Effector memory CD4-positive, alpha-beta T cell (primary cell): ENCODE results near the gene RLF.

ENCODE experiments used
- DNase-seq, 3 donors: peaks; one replicate each; pipeline ENCODE4 v3.0.0-alpha.2; 2020
- H3K27ac ChIP-seq: 2 replicates; pipeline ENCODE4 v1.7.0; 2013; ENCODE audit warnings: mild to moderate bottlenecking, low read length, moderate library complexity; ENCODE audit not compliant: insufficient read depth, poor library complexity, severe bottlenecking
- H3K27me3 ChIP-seq: replicated peaks from 2 replicates; pipeline ENCODE4 v1.7.0; 2013; ENCODE audit warnings: mild to moderate bottlenecking, low read length; ENCODE audit not compliant: insufficient read depth, control insufficient read depth, poor library complexity, severe bottlenecking
- H3K36me3 ChIP-seq: 2 replicates; pipeline ENCODE4 v1.7.0; 2013; ENCODE audit warnings: mild to moderate bottlenecking, low read length, moderate library complexity; ENCODE audit not compliant: control insufficient read depth, insufficient read depth
- H3K4me1 ChIP-seq: 2 replicates; pipeline ENCODE4 v1.7.0; 2013; ENCODE audit warnings: low read length, mild to moderate bottlenecking; ENCODE audit not compliant: control insufficient read depth, insufficient read depth, poor library complexity, severe bottlenecking
- H3K4me3 ChIP-seq: 2 replicates; pipeline ENCODE4 v1.7.0; 2013; ENCODE audit warnings: low read length, low read depth, mild to moderate bottlenecking; ENCODE audit not compliant: insufficient read depth, poor library complexity, severe bottlenecking
- H3K9me3 ChIP-seq: 2 replicates; pipeline ENCODE4 v1.7.0; 2013; ENCODE audit warnings: mild to moderate bottlenecking, low read length, moderate library complexity; ENCODE audit not compliant: control insufficient read depth

RLF gene

GRCh38 chr1:40140211-40140973, 20.8 kb upstream of the RLF start:
- Histone ChIP-seq H3K27me3 (peaks cover under 1% of the 10 kb centered on the region), H3K36me3 (no peaks in the 10 kb centered on the region), H3K27ac (no peak overlapping the region), H3K4me1 (no peaks in the 10 kb centered on the region), H3K9me3 (no peaks in the 10 kb centered on the region), H3K4me3 (no peak overlapping the region)
- no peak for DNase-seq

GRCh38 chr1:40141878-40142535, 19.2 kb upstream of the RLF start:
- no peak for DNase-seq
- Histone ChIP-seq H3K4me1 (no peaks in the 10 kb centered on the region), H3K27ac (no peak overlapping the region), H3K27me3 (peaks cover 3% of the 10 kb centered on the region), H3K9me3 (no peaks in the 10 kb centered on the region), H3K4me3 (no peak overlapping the region), H3K36me3 (no peaks in the 10 kb centered on the region)

- H3K4me1 ChIP-seq, result no peaks in the 10 kb centered on the region
- H3K36me3 ChIP-seq, result no peaks in the 10 kb centered on the region
- H3K27ac ChIP-seq, result no peak overlapping the region
- DNase-seq, result peak; percentile 13 to 51 (median 16)
- H3K4me3 ChIP-seq, result no peak overlapping the region
- H3K9me3 ChIP-seq, result no peaks in the 10 kb centered on the region
- peaks cover 3% of the 10 kb centered on the region for H3K27me3 ChIP-seq
Observed at GRCh38 chr1:40143891-40144575, 17.2 kb upstream of the RLF start.

- H3K36me3 ChIP-seq, result no peaks in the 10 kb centered on the region
- H3K4me3 ChIP-seq, result no peak overlapping the region
- H3K4me1 ChIP-seq, result no peaks in the 10 kb centered on the region
- no peaks in the 10 kb centered on the region for H3K27me3 ChIP-seq
- H3K9me3 ChIP-seq, result no peaks in the 10 kb centered on the region
- no peak overlapping the region for H3K27ac ChIP-seq
- DNase-seq, result no peak
Observed at GRCh38 chr1:40151457-40152079, 9.6 kb upstream of the RLF start.

GRCh38 chr1:40153073-40153770, 8.0 kb upstream of the RLF start:
- no peaks in the 10 kb centered on the region for H3K36me3 ChIP-seq
- no peaks in the 10 kb centered on the region for H3K9me3 ChIP-seq
- no peak for DNase-seq
- no peak overlapping the region for H3K4me3 ChIP-seq
- no peak overlapping the region for H3K27ac ChIP-seq
- H3K4me1 ChIP-seq, result no peaks in the 10 kb centered on the region
- no peaks in the 10 kb centered on the region for H3K27me3 ChIP-seq

GRCh38 chr1:40155135-40155534, 6.1 kb upstream of the RLF start:
- no peak for DNase-seq
- no peaks in the 10 kb centered on the region for H3K36me3 ChIP-seq
- H3K4me3 ChIP-seq, result no peak overlapping the region
- no peak overlapping the region for H3K27ac ChIP-seq
- H3K27me3 ChIP-seq, result no peaks in the 10 kb centered on the region
- H3K4me1 ChIP-seq, result no peaks in the 10 kb centered on the region
- no peaks in the 10 kb centered on the region for H3K9me3 ChIP-seq

GRCh38 chr1:40155910-40156309, 5.3 kb upstream of the RLF start:
- Histone ChIP-seq H3K4me1 (no peaks in the 10 kb centered on the region), H3K27me3 (no peaks in the 10 kb centered on the region), H3K9me3 (no peaks in the 10 kb centered on the region), H3K27ac (no peak overlapping the region), H3K4me3 (no peak overlapping the region), H3K36me3 (no peaks in the 10 kb centered on the region)
- DNase-seq, result no peak

GRCh38 chr1:40160806-40161124, 422 bp upstream of the RLF start:
- H3K27ac ChIP-seq, result peak overlapping the region; percentile 95
- no peaks in the 10 kb centered on the region for H3K9me3 ChIP-seq
- H3K27me3 ChIP-seq, result no peaks in the 10 kb centered on the region
- peaks cover 16% of the 10 kb centered on the region for H3K4me1 ChIP-seq
- DNase-seq, result no peak
- peak overlapping the region; percentile 87 for H3K4me3 ChIP-seq
- no peaks in the 10 kb centered on the region for H3K36me3 ChIP-seq

GRCh38 chr1:40161888-40162397, 756 bp downstream of the RLF start:
- no peaks in the 10 kb centered on the region for H3K9me3 ChIP-seq
- H3K4me3 ChIP-seq, result peak overlapping the region; percentile 87
- H3K27me3 ChIP-seq, result no peaks in the 10 kb centered on the region
- H3K36me3 ChIP-seq, result no peaks in the 10 kb centered on the region
- peaks cover 16% of the 10 kb centered on the region for H3K4me1 ChIP-seq
- H3K27ac ChIP-seq, result peak overlapping the region; percentile 95
- DNase-seq, result no peak
